GM19025 (cell line): Measurements from ENCODE around the gene ZNF678.
"Not testable (repeated sequence)": the region's sequence is repeated elsewhere in the genome, so short reads cannot be mapped to it uniquely, and the experiment has no call there.

Experiments
- ATAC-seq: cut with Tn5 transposase; IDR thresholded peaks from one replicate; pipeline ENCODE4 v1.9.1; 2021; ENCODE audit warnings: mild to moderate bottlenecking, low read depth, moderate library complexity; ENCODE audit not compliant: unreplicated experiment

Gene ZNF678

DNA sequence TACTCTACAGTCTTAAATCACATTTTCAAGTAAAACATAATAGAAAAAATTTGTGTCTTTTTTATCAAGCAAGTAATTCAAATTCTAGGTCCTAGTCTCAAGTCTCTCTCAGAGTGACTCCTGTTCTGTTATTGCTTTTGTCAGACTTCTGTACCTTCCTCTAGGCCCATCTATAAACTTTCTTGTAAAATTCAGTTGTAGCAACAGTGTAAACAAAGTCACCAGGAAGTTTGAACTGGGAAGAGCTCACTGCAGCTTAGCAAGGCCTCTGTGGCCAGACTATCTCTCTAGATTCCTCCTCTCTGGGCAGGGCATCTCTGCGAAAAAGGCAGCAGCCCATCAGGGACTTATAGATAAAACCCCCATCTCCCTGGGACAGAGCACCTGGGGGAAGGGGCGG is 13.5 kb upstream of the ZNF678 start:
- no peak for ATAC-seq

DNA sequence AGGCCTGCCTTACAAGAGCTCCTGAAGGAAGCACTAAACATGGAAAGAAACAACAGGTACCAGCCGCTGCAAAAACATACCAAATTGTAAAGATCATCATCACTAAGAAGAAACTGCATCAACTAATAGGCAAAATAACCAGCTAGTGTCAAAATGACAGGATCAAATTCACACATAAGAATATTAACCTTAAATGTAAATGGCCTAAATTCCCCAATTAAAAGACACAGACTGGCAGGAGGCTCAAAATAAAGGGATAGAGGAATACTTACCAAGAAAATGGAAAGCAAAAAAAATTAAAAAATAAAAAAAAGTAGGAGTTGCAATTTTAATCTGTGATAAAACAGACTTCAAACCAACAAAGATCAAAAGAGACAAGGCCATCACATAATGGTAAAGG is 11.5 kb upstream of the ZNF678 start:
- not testable (repeated sequence) for ATAC-seq

DNA sequence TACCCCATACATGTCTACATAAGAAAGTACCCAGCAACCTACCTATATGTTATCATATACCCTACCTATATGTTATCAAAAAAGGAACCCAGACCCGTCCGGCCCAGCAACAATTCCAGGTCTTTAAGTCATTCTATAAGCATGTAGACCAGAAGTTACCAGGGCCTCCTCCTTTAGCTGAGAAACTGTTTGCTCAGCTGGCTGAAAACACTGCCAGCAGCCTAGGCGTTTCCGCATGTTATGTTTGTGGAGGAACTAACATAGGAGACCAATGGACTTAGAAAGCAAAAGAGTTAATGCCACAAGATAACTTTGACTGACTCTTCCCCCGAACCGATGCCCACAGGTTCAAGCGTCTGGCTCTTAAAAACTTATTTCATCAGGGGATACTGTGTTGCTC is 7.1 kb upstream of the ZNF678 start:
- ATAC-seq = no peak

DNA sequence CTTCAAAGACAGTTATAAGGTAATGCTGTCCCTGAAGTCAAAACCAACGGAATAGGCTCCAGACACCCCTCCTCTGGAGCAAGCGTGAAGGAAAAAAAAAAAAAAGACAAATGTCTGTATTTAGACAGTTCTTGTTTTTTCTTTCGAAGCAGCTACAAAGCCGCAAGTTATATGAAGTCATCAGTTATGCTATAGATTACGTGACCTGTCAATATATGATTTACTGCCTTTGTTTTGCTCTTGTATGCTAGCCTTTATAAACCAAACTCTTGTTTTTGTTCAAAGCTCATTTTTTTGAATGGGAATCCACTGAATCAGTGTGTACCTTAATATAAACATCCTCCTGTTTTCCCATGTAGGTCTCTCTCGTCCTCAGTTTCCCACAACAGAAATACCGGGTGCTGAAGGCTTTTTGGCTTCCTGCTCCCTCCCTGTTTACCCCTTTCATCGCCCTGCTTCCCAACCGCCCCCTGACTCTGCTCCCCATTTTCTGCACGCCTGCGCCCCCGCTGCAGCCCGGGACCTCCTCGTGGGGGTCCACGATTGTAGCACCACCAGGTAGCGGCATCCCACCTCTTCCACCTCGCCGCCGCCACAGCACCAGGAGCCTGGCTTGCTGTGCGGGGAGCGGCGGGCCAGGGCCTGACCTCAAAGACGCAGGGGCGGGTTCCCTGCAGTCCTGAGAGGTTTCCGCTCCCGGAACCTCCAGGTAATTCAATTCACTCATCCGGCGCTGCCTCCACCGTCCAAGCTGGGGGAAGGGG is 5.2 kb upstream of the ZNF678 start:
- ATAC-seq = no peak

DNA sequence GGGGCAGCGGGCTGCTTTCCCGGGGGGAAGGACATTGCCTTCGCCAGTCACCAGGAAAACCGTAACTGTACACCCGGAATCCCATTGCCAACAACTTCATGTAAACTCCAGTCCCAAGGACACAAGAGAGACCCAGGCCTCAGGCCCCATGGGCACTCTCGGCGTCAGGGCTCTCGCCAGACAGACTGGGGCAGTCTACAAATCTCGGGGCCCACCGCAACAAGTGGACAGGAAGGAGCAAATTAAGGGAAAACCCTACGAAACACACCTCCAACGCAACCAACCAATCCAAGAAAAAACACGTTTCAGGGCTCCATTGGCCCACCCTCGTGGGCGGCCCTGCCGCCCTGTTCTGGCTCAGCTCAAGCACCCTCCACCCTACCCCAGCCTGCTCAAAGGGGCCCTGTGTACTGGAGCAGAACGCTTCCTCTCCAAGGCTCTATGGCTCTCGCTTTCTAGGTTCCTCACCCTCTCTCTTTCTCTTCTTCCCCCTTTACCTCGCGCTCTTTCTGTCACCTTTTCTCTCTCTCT is 4.6 kb upstream of the ZNF678 start:
- no peak for ATAC-seq

DNA sequence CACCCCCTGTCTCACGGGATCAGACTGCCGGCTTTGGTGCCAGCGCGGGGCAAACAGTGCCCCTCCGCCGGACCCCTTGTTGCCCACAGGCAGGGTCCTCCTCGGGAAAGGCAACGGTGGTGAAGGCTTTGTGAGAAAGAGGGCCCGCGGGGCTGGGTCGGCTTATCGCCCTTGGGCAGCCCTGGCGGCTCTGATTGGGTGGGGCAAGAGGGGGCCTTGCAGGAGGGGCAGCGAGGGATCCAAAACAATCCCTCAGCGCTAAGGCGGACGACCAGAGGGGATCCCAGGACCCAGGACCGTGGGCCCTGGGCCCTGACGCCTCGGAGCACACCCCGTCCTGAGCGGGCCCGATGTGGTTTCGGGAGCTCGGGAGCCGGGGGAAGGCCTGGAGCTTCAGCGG is 3.9 kb upstream of the ZNF678 start:
- ATAC-seq = no peak

DNA sequence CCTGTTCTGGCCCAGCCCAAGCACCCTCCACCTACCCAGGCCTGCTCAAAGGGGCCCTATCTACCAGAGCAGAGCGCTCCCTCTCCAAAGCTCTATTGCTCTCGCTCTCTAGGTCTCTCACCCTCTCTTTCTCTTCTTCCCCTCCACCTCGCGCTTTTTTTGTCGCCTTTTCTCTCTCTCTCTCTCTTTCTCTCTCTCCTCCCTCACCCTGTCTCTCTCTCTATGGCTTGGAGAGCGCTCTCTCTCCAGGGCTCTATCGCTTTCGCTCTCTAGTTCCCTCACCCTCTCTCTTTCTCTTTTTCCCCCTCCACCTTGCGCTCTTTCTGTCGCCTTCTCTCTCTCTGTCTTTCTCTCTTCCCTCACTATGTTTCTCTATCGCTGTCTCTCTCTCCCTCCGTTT is 3.4 kb upstream of the ZNF678 start:
- ATAC-seq = no peak

DNA sequence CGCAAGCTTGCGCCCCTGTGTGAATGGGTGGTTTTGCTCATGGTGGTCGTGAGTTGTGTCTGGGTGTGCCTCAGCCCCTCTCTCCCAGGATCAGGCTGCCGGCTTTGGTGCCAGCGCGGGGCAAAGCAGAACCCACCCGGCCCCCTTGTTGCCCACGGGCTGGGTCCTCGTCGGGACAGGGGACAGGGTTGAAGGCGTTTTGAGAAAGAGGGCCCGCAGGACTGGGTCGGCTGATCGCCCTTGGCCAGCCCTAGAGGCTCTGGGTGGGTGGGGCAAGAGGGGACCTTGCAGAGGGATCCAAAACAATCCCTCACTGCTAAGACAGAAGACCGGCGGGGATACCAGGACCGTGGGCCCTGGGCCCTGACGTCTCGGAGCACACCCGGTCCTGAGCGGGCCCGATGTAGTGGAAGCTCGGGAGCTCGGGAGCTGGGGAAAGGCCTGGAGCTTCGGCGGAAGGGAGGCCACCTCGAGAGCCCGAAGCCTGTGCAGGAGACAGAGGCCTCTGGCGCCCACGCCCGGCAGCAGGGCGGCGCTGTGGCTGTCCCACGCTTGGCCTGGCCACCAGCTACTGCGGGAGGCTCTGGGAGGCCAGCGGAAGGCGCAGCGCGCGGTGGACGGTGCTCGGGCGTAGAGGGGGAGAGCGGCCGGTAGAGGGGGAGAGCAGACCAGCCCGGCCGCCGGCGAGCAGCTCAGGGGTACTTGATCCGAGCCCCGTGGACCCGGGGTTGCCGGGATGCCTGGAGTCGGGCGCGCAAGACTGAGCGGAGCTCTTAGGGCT is 2.8 kb upstream of the ZNF678 start:
- ATAC-seq = no peak

DNA sequence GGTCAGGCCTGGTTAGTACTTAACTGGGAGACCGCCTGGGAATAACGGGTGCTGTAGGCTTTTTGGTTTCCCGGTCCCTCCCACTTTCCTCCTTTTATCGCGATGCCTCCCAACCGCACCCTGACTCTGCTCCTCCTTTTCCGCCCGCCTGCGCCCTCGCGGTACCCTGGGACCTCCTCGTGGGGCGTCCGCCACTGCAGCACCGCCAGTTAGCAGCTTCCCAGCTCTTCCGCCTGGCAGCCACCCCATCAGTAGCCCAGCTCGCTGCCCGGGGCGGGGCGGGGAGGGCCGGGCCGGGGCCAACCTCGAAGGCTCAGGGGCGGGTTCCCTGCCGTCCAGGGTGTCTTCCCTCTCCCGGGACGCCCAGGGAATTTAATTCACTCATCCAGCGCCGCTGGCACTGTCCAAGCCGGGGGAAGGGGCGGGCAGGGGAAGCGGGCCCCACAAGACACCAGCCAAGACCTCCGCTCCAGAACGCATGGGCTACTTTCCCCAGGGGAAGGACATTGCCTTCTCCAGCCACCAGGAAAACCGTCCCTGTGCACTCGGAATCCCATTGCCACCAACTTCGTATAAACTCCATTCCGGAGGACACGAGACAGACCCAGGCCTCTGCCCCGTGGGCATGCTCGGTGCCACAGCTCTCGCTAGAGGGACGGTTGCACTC is 2.0 kb upstream of the ZNF678 start:
- ATAC-seq = no peak

DNA sequence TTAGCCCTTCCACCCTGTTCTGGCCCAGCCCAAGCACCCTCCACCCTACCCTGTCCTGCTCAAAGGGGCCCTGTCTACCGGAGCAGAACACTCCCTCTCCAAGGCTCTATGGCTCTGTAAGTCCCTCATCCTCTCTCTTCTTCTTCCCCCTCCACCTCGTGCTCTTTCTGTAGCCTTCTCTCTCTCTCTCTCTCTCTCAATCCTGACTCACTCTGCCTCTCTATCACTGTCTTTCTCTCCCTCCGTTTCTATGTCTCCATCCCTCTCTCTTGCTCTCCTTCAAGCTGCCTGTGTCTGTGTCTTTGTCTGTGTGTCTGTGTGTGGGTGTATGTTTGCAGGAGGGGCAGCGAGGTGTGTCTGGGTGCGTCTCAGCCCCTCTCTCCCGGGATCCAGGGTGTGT is 1.3 kb upstream of the ZNF678 start:
- ATAC-seq = no peak

DNA sequence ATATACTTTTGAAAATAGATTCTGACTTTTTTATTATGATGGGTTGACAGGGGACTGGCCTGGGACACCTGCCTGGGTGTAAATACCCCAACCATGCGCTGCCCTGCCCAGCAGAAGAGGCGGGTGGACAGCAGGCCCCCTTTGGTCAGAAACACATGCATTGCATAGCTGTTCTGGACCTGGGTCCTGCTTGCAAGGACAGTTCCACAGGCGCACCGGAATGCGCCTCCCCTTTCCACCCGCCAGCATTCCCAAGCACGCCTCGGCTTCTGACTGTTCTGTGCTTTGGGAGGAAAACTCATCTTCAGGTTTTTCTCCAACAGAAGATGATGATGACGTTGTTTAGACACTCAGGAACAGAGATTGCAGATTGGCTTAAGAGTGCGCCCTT is 428 bp upstream of the ZNF678 start:
- no peak for ATAC-seq

DNA sequence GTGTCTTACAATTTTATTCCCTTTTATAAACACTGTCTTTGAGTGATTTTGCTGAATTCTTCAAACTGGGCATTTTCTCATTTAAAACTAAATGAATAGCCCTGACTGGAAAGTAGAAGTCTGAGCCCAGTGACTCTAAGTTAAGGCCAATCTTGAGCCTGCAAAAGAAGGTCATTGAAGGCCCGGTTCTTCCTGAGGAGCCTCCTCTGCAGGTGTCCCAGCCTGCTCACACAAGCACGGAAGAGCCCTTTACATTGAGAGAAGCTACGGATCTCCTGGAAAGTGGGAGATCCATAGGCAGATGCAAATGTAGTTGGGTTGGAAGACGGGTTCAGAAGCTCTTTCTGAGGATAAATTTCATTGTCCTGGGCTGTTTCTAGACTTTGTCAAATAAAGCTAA is 3.9 kb downstream of the ZNF678 start:
- no peak for ATAC-seq

DNA sequence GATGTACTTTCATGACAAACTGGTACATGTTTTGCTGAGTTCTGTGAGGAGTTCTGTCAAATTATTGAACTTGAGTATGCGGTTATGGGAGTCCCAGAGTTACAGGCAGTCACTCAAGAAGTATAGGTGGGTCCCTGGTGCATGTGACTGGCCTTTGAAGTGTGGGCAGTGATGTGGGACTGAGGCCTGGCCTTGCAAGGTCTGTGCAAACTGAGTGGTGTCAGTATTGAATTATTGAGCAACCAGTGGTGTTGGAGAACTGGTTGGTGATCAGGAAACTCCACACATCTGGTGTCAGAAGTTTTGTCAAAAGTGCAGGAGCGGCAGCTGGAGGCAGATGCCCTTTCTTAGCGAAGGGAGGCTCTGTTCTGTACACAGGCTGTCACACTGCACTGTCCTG is 5.2 kb downstream of the ZNF678 start:
- no peak for ATAC-seq

DNA sequence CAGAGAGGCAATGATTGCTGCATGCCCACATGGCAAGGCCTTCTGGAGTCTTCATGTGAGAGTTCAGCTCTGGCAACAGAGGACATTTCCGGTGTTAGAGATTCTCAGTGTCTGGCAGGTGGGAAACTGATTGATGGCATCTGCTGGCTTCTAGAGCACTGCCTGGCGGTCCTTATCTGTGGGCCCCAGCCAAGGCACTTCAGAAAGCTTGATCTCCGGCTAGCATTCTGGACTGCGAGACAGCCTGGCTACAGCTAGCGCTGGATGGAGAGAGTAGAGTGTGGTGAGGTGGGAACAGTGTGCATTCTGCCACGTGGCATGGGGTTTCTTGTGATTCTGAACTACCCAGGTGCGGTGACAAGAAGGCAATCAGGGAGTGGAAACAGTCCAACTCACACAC is 9.4 kb downstream of the ZNF678 start:
- ATAC-seq = no peak

DNA sequence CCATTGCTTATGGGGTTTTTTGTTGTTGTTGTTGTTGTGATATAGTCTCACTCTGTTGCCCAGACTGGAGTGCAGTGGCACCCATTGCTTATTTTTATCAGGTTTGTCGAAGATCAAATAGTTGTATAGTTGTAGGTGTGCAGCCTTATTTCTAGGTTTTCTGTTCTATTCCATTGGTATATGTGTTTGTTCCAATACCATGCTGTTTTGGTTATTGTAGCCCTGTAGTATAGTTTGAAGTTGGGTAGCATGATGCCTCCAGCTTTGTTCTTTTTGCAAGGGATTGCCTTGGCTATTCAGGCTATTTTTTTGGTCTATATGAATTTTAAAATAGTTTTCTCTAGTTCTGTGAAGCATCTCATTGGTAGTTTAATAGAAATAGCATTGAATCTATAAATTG is 11.6 kb downstream of the ZNF678 start:
- no peak for ATAC-seq

DNA sequence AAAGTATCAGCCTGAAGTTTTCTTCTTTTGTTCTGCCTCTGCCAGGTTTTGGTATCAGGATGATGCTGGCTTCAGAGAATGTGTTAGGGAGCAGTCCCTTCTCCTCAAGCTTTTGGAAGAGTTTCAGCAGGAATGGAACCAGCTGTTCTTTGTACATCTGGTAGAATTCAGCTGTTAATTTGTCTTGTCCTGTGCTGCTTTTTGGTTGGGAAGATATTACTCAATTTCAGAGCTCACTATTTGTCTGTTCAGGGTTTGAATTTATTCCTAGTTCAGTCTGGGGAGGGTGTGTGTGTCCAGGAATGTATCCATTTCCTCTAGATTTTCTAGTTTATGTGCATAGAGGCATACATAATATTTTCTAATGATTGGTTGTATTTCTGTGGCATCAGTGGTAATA is 12.8 kb downstream of the ZNF678 start:
- ATAC-seq = no peak

DNA sequence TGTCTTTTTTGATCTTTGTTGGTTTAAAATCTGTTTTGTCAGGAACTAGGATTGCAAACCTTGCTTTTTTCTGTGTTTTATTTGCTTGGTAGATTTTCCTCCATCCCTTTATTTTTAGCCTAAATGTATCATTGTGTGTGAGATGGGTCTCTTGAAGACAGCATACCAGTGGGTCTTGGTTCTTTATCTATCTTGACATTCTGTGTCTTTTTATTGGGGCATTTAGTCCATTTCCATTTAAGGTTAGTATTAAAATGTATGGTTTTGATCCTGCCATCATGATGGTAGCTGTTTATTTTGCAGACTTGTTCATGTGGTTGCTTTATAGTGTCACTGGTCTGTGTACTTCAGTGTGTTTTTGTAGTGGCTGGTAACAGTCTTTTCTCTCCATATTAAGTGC is 14.1 kb downstream of the ZNF678 start:
- ATAC-seq = no peak

DNA sequence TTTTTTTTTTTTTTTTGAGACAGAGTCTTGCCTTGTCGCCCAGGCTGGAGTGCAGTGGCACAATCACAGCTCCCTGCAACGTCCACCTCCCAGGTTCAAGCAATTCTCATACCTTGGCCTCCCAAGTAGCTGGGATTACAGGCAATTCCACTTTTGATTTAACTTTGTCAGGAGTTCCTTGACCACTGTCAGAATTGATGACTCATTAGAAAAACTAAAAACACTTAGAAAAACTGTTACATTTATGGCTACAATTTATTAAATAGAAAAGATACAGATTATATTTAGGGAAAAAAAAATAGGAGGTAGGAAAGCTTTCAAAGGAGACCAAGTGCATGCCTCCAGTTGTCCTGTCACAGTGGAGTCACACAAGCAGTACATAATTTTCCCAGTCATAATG is 20.0 kb downstream of the ZNF678 start:
- ATAC-seq = no peak

DNA sequence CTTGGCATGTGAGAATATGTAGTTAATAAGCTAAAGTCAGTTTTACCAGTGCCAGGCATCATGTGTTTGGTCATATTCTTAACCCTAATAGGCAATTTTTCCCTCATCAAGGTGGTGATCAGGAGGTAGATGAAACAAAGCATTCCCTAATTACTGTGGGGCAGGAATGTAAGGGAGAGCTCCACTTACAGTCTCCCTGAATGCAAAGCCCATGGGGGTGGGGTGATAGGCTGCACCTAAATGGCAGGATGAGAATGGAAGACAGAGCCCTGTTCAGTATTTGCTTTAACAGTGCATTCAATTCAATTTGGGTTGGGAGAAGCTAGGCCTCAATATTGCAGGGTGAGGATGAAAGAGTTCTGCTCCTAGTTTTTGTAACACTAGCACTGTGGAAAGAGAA is 23.4 kb downstream of the ZNF678 start:
- ATAC-seq = no peak

DNA sequence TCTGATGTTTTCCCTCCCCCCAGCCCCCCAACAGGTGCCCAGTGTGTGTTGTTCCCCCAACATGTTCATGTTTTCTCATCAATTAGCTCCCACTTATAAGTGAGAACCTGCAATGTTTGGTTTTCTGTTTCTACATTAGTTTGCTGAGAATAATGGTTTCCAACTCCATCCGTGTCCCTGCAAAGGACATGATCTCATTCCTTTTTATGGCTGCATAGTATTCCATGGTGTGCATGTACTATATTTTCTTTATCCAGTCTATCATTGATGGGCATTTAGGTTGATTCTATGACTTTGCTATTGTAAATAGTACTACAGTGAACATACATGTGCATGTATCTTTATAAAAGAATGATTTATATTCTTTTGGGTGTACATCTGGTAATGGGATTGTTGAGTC is 24.6 kb downstream of the ZNF678 start:
- ATAC-seq = no peak

DNA sequence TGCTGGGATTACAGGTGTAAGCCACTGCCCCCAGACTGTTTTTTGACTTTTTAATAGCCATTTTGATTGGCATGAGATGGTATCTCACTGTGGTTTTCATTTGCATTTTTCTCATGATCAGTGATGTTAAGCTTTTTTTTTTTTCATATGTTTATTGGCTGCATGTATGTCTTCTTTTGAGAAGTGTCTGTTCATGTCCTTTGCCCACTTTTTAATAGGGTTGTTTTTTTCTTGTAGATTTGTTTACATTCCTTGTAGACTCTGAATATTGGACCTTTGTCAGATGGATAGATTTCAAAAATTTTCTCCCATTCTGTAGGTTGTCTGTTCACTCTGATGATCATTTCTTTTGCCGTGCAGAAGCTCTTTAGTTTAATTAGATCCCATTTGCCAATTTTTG is 25.4 kb downstream of the ZNF678 start:
- ATAC-seq = not testable (repeated sequence)
